Nephron progenitor cell (in vitro differentiated cells): ENCODE measurements around the gene AIRE.
A peak's percentile ranks its signal among the peaks of the same experiment; 100 is the strongest.

Experiments
- DNase-seq: peaks from one replicate; pipeline ENCODE4 v3.0.0; 2021
- H3K27ac Mint-ChIP-seq: 2 replicates; pipeline ENCODE4 v1.8.0; 2021; ENCODE audit warnings: mild to moderate bottlenecking, moderate library complexity, mixed read lengths
- H3K27me3 Mint-ChIP-seq: 2 replicates; pipeline ENCODE4 v1.8.0; 2021; ENCODE audit warnings: mild to moderate bottlenecking, low read depth, mixed read lengths; ENCODE audit not compliant: poor library complexity
- H3K36me3 Mint-ChIP-seq: 2 replicates; pipeline ENCODE4 v1.8.0; 2021; ENCODE audit warnings: low read depth, mixed read lengths
- H3K4me1 Mint-ChIP-seq: 2 replicates; pipeline ENCODE4 v1.8.0; 2021; ENCODE audit warnings: mixed read lengths
- H3K4me3 Mint-ChIP-seq: 2 replicates; pipeline ENCODE4 v1.8.0; 2021; ENCODE audit warnings: mild to moderate bottlenecking, moderate library complexity, mixed read lengths
- H3K9me3 Mint-ChIP-seq: 2 replicates; pipeline ENCODE4 v1.8.0; 2021; ENCODE audit warnings: mild to moderate bottlenecking, moderate library complexity, mixed read lengths
- CTCF ChIP-seq: fragments of 200-600 bp; sonication (generic); IDR thresholded peaks from 2 replicates; pipeline ENCODE4 v1.5.0; 2021; ENCODE audit warnings: antibody characterized with exemption

AIRE gene

DNA sequence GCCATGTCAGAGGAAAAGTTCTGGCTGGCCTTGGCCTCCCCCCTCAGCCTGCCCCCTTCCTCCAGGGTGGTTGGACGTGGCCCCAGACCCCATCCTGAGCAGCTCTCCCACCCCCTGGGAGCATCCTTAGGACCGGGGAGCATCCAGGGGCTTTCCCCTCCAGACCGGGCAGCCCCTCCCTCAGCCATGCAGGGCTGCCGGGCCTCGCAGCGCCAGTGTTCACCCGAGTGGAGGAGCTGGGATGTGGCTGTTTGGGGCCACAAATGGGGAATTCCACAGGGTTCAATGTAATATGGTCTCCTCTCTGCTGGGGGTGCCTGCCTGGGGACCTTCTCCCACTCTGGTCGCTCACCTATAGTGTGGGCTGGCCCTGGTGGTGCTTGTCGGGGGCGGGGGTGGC, 10.0 kb downstream of the AIRE start:
- Mint-ChIP-seq H3K4me3 (no peak overlapping the region), H3K36me3 (no peaks in the 10 kb centered on the region), H3K9me3 (no peaks in the 10 kb centered on the region), H3K4me1 (peaks cover 12% of the 10 kb centered on the region), H3K27ac (no peak overlapping the region), H3K27me3 (peaks cover 16% of the 10 kb centered on the region)
- no peak for DNase-seq
- TF ChIP-seq CTCF: no peak

DNA sequence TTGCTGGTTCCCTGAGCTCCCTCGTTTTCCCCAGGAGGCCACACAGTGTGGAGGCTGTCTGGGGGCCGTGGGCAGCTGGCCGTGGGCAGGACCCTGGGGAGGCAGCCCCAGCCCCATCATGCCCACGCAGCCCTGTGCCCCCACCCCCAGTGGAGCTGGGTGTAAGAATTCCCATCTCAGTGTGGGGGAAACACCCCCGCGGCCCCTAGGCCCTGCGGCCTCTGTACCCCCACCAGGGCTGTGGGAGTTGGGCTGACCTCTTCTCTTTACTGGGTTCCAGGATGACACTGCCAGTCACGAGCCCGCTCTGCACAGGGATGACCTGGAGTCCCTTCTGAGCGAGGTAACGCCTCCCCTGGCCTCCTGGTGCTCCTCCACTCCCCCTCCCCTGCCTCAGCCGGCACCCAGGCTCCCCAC, 10.4 kb downstream of the AIRE start:
- Mint-ChIP-seq H3K4me1 (peaks cover 16% of the 10 kb centered on the region), H3K36me3 (no peaks in the 10 kb centered on the region), H3K9me3 (no peaks in the 10 kb centered on the region), H3K27me3 (peaks cover 16% of the 10 kb centered on the region), H3K27ac (no peak overlapping the region), H3K4me3 (no peak overlapping the region)
- DNase-seq: no peak
- no peak for TF ChIP-seq CTCF

DNA sequence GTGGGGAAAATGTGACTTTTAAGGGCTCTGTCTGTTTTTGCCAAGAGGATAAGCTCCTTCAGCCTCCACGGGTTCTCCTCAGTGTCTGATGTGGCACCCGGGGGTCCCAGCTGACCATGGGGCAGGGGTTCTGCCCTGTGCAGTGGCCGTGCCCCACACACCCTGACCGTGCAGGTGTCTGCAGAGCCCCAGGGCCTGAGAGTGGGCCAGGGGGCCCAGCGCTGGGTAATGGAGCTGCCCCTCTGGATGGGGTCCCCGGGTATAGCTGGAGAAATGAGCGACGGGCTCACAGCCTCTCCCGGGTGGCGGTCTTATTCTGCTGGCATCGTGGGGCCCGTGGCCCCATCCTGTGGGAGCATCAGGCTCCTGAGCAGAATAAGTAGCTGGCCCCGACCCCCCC, 11.2 kb downstream of the AIRE start:
- Mint-ChIP-seq H3K4me1 (peaks cover 21% of the 10 kb centered on the region), H3K9me3 (no peaks in the 10 kb centered on the region), H3K27me3 (peaks cover 16% of the 10 kb centered on the region), H3K36me3 (no peaks in the 10 kb centered on the region), H3K27ac (no peak overlapping the region), H3K4me3 (no peak overlapping the region)
- DNase-seq: no peak
- TF ChIP-seq CTCF: no peak

- H3K27me3 Mint-ChIP-seq: peaks cover 16% of the 10 kb centered on the region
- H3K9me3 Mint-ChIP-seq: no peaks in the 10 kb centered on the region
- H3K36me3 Mint-ChIP-seq: no peaks in the 10 kb centered on the region
- peak; percentile 88 for DNase-seq
- peak; percentile 77 for TF ChIP-seq CTCF
- peaks cover 29% of the 10 kb centered on the region for H3K4me1 Mint-ChIP-seq
- no peak overlapping the region for H3K27ac Mint-ChIP-seq
- no peak overlapping the region for H3K4me3 Mint-ChIP-seq
Observed at GRCh38 chr21:44297525-44298290, 12.0 kb downstream of the AIRE start.

DNA sequence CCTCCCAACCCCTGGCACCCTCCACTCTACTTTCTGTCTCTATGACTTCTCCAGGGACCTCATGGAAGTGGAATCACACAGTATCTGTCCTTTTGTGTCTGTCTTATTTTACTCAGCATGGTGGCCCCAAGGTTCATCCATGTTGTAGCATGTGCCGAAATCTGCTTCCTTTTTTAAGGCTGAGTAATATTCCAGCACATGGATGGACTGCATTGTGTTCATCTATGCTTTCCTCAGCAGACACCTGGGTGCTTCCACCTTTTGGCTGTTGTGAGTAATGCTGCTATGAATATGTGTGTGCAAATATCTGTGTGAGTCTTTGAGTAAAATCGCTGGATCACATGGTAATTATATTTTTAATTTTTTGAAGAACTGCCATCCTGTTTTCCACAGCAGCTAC, 12.6 kb downstream of the AIRE start:
- H3K4me1 Mint-ChIP-seq: peaks cover 35% of the 10 kb centered on the region
- no peak overlapping the region for H3K27ac Mint-ChIP-seq
- TF ChIP-seq CTCF: no peak
- peaks cover 16% of the 10 kb centered on the region for H3K27me3 Mint-ChIP-seq
- H3K36me3 Mint-ChIP-seq: no peaks in the 10 kb centered on the region
- DNase-seq: no peak
- H3K4me3 Mint-ChIP-seq: no peak overlapping the region
- no peaks in the 10 kb centered on the region for H3K9me3 Mint-ChIP-seq

- no peak for DNase-seq
- Mint-ChIP-seq H3K36me3 (no peaks in the 10 kb centered on the region), H3K27ac (no peak overlapping the region), H3K4me1 (peaks cover 43% of the 10 kb centered on the region), H3K4me3 (peak overlapping the region; percentile 87), H3K9me3 (no peaks in the 10 kb centered on the region), H3K27me3 (peaks cover 16% of the 10 kb centered on the region)
- no peak for TF ChIP-seq CTCF
Observed at GRCh38 chr21:44299085-44299457, 13.4 kb downstream of the AIRE start.
